Measurements from ENCODE around the gene CMA1. TPM values are rescaled to one million over a fixed set of nuclear protein-coding genes. Genes with fewer than 3 reads are reported as not detected.

The CMA1 gene
- total RNA-seq, 1 experiment from 2014 or later, result not detected

- no peak for TF ChIP-seq CTCF (IDR thresholded peaks at IDR 0.05; ENCODE audit: insufficient read depth in 1 of 2, low read depth in 1 of 2, low read length in 1 of 2, severe bottlenecking in 1 of 2, unreplicated experiment in 1 of 2)
- intact Hi-C loops (cut with micrococcal nuclease; ENCODE audit: unreplicated experiment), result no loop called here
- no peaks in the 10 kb centered on the region for H3K4me1 ChIP-seq
- H3K27me3 ChIP-seq (replicated peaks; ENCODE audit: control insufficient read depth, insufficient read depth, low read length), result no peaks in the 10 kb centered on the region
- Mint-ChIP-seq H3K36me3 (ENCODE audit: insufficient read depth, unreplicated experiment) (no peaks in the 10 kb centered on the region), H3K4me1 (ENCODE audit: low read depth, unreplicated experiment) (no peaks in the 10 kb centered on the region), H3K4me3 (ENCODE audit: unreplicated experiment) (no peak overlapping the region), H3K27me3 (ENCODE audit: insufficient read depth, unreplicated experiment) (no peaks in the 10 kb centered on the region), H3K27ac (ENCODE audit: unreplicated experiment) (no peak overlapping the region), H3K9me3 (ENCODE audit: unreplicated experiment) (peaks cover 20% of the 10 kb centered on the region)
- BruUV-seq (replicated peaks), result no TSS peak
- no peak for DNase-seq
- H3K4me3 ChIP-seq (ENCODE audit: low read depth, low read length), result no peak overlapping the region
- H3K9me3 ChIP-seq, result no peaks in the 10 kb centered on the region; the same call in none of the 2 replicates
- ChIA-PET CTCF (no interaction called here), POLR2A (no interaction called here)
- no peaks in the 10 kb centered on the region for H3K36me3 ChIP-seq (ENCODE audit: control insufficient read depth, insufficient read depth, low read length)
These were observed 51.1 kb downstream of the CMA1 start for GRCh38 chr14:24456980-24457379.

Other genes starting within 250 kb of the CMA1 start
- 5.9 and 6.1 TPM in 2 replicates for gene TGM1, start 245.1 kb downstream of the CMA1 start, total RNA-seq (2022)
- gene RABGGTA, start 236.7 kb downstream of the CMA1 start, total RNA-seq (2022), result 27.1 and 30.4 TPM in 2 replicates
- 15.6 and 18.1 TPM in 2 replicates for gene DHRS1, start 208.5 kb downstream of the CMA1 start, total RNA-seq (2022)
- gene NOP9, start 208.4 kb downstream of the CMA1 start, total RNA-seq (2022), result 35.1 and 38.3 TPM in 2 replicates
- 3.5 and 7.2 TPM in 2 replicates for gene CIDEB, start 200.3 kb downstream of the CMA1 start, total RNA-seq (2022)
- gene LTB4R2, start 198.1 kb downstream of the CMA1 start, total RNA-seq (2022), result 10.3 and 12.3 TPM in 2 replicates
- 7.3 and 7.8 TPM in 2 replicates for gene LTB4R, start 196.8 kb downstream of the CMA1 start, total RNA-seq (2022)
- 0.57 and 0.60 TPM in 2 replicates for gene ADCY4, start 173.2 kb downstream of the CMA1 start, total RNA-seq (2022)
- 1.5 TPM in 2 replicates for gene RIPK3, start 168.3 kb downstream of the CMA1 start, total RNA-seq (2022)
- gene NFATC4, start 140.1 kb downstream of the CMA1 start, total RNA-seq (2022), result 0.84 and 0.88 TPM in 2 replicates
- gene NYNRIN, start 109.3 kb downstream of the CMA1 start, total RNA-seq (2022), result 5.9 and 6.1 TPM in 2 replicates
- gene CBLN3, start 78.6 kb downstream of the CMA1 start, total RNA-seq (2022), result 1.1 and 1.4 TPM in 2 replicates
- 50.0 and 50.5 TPM in 2 replicates for gene KHNYN, start 78.3 kb downstream of the CMA1 start, total RNA-seq (2022)
- gene SDR39U1, start 65.5 kb downstream of the CMA1 start, total RNA-seq (2022), result 44.1 and 45.8 TPM in 2 replicates
- not detected in 2 replicates for gene CTSG, start 68.0 kb upstream of the CMA1 start, total RNA-seq (2022)
- not detected in 2 replicates for gene GZMH, start 101.4 kb upstream of the CMA1 start, total RNA-seq (2022)
- not detected in 2 replicates for gene GZMB, start 125.9 kb upstream of the CMA1 start, total RNA-seq (2022)